ENCODE results near the gene ITLN1.
"Not testable (repeated sequence)": the region's sequence is repeated elsewhere in the genome, so short reads cannot be mapped to it uniquely, and the experiment has no call there.

DNA sequence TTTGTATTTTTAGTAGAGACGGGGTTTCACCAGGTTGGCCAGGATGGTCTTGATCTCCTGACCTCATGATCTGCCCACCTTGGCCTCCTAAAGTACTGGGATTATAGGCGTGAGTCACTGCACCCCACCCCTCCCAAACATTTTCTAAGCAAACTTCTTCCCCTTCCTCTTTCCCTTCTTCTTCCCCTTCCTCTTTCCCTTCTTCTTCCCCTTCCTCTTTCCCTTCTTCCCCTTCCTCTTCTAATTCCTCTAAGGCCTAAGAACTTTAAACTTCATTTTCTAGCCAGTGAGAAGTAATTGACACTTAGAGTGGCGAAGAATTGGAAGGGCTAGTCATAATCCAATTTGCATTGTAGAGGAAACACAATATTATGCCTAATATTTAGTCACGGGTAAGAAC lies 9.4 kb downstream of the ITLN1 start:
- TF ChIP-seq, protein P1, sequence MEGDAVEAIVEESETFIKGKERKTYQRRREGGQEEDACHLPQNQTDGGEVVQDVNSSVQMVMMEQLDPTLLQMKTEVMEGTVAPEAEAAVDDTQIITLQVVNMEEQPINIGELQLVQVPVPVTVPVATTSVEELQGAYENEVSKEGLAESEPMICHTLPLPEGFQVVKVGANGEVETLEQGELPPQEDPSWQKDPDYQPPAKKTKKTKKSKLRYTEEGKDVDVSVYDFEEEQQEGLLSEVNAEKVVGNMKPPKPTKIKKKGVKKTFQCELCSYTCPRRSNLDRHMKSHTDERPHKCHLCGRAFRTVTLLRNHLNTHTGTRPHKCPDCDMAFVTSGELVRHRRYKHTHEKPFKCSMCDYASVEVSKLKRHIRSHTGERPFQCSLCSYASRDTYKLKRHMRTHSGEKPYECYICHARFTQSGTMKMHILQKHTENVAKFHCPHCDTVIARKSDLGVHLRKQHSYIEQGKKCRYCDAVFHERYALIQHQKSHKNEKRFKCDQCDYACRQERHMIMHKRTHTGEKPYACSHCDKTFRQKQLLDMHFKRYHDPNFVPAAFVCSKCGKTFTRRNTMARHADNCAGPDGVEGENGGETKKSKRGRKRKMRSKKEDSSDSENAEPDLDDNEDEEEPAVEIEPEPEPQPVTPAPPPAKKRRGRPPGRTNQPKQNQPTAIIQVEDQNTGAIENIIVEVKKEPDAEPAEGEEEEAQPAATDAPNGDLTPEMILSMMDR (conservative IDR thresholded peaks at IDR 0.05) = not testable (repeated sequence)
- not testable (repeated sequence) for TF ChIP-seq ZFX (IDR thresholded peaks at IDR 0.05)

All from C4-2B (cell line).